Measurements from ENCODE around the gene LRRC8D. TPM values are rescaled to one million over a fixed set of nuclear protein-coding genes. Genes with fewer than 3 reads are reported as not detected.

The LRRC8D gene
- total RNA-seq, 1 experiment from 2014 or later, result 39.4 TPM

DNA sequence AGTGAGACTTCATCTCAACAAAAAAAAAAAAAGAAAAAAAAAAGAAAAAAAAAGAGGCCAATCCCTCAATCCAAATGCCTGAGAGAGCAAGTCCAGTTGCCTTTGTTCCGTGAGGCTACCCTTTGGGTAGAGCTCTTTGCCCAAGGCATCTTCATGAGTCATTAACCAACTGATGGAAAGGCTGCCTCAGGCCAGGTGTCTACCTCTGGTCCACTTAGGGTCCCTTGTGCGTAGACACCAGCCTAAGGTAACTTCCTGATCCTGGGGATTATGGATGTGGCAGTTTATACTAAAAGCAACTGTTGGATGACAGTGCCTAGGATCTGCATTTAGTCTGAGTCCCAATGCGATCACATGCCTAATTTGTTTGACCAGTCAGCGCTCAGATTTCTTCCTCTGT, 153.4 kb downstream of the LRRC8D start:
- Mint-ChIP-seq H3K9me3 (ENCODE audit: unreplicated experiment) (no peaks in the 10 kb centered on the region), H3K4me3 (ENCODE audit: unreplicated experiment) (no peak overlapping the region), H3K36me3 (ENCODE audit: insufficient read depth, unreplicated experiment) (no peaks in the 10 kb centered on the region), H3K27ac (ENCODE audit: unreplicated experiment) (no peak overlapping the region), H3K4me1 (ENCODE audit: low read depth, unreplicated experiment) (no peaks in the 10 kb centered on the region), H3K27me3 (ENCODE audit: insufficient read depth, unreplicated experiment) (no peaks in the 10 kb centered on the region)
- intact Hi-C loops (cut with micrococcal nuclease; ENCODE audit: unreplicated experiment), result no loop called here
- Histone ChIP-seq H3K9me3 (no peaks in the 10 kb centered on the region), H3K36me3 (ENCODE audit: control insufficient read depth, insufficient read depth, low read length) (no peaks in the 10 kb centered on the region), H3K4me1 (no peaks in the 10 kb centered on the region), H3K4me3 (ENCODE audit: low read depth, low read length) (no peak overlapping the region), H3K27me3 (replicated peaks; ENCODE audit: control insufficient read depth, insufficient read depth, low read length) (no peaks in the 10 kb centered on the region)
- TF ChIP-seq, protein P1, sequence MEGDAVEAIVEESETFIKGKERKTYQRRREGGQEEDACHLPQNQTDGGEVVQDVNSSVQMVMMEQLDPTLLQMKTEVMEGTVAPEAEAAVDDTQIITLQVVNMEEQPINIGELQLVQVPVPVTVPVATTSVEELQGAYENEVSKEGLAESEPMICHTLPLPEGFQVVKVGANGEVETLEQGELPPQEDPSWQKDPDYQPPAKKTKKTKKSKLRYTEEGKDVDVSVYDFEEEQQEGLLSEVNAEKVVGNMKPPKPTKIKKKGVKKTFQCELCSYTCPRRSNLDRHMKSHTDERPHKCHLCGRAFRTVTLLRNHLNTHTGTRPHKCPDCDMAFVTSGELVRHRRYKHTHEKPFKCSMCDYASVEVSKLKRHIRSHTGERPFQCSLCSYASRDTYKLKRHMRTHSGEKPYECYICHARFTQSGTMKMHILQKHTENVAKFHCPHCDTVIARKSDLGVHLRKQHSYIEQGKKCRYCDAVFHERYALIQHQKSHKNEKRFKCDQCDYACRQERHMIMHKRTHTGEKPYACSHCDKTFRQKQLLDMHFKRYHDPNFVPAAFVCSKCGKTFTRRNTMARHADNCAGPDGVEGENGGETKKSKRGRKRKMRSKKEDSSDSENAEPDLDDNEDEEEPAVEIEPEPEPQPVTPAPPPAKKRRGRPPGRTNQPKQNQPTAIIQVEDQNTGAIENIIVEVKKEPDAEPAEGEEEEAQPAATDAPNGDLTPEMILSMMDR (IDR thresholded peaks at IDR 0.05; ENCODE audit: insufficient read depth in 1 of 2, low read depth in 1 of 2, low read length in 1 of 2, severe bottlenecking in 1 of 2, unreplicated experiment in 1 of 2), result no peak
- ChIA-PET CTCF (interaction anchor here (0.6 kb wide), 1 partner anchor 386 kb away, joined by 3 read pairs; no protein-coding TSS in a partner anchor), POLR2A (no interaction called here)
- DNase-seq, result no peak
- no TSS peak for BruUV-seq (replicated peaks)

GRCh38 chr1:89974696-89975470, 154.1 kb downstream of the LRRC8D start:
- Mint-ChIP-seq H3K4me1 (ENCODE audit: low read depth, unreplicated experiment) (no peaks in the 10 kb centered on the region), H3K36me3 (ENCODE audit: insufficient read depth, unreplicated experiment) (no peaks in the 10 kb centered on the region), H3K27me3 (ENCODE audit: insufficient read depth, unreplicated experiment) (no peaks in the 10 kb centered on the region), H3K4me3 (ENCODE audit: unreplicated experiment) (no peak overlapping the region), H3K27ac (ENCODE audit: unreplicated experiment) (no peak overlapping the region), H3K9me3 (ENCODE audit: unreplicated experiment) (no peaks in the 10 kb centered on the region)
- no peaks in the 10 kb centered on the region for H3K4me1 ChIP-seq
- TF ChIP-seq, protein P1 (IDR thresholded peaks at IDR 0.05; ENCODE audit: insufficient read depth in 1 of 2, low read depth in 1 of 2, low read length in 1 of 2, severe bottlenecking in 1 of 2, unreplicated experiment in 1 of 2), result no peak
- no peaks in the 10 kb centered on the region for H3K9me3 ChIP-seq
- CTCF ChIA-PET, result no interaction called here
- no peaks in the 10 kb centered on the region for H3K36me3 ChIP-seq (ENCODE audit: control insufficient read depth, insufficient read depth, low read length)
- POLR2A ChIA-PET, result no interaction called here
- H3K4me3 ChIP-seq (ENCODE audit: low read depth, low read length), result no peak overlapping the region
- no peak for DNase-seq
- BruUV-seq (replicated peaks), result no TSS peak
- H3K27me3 ChIP-seq (replicated peaks; ENCODE audit: control insufficient read depth, insufficient read depth, low read length), result no peaks in the 10 kb centered on the region
- intact Hi-C loops (cut with micrococcal nuclease; ENCODE audit: unreplicated experiment), result no loop called here

- Mint-ChIP-seq H3K4me1 (ENCODE audit: low read depth, unreplicated experiment) (no peaks in the 10 kb centered on the region), H3K27me3 (ENCODE audit: insufficient read depth, unreplicated experiment) (no peaks in the 10 kb centered on the region), H3K36me3 (ENCODE audit: insufficient read depth, unreplicated experiment) (no peaks in the 10 kb centered on the region), H3K4me3 (ENCODE audit: unreplicated experiment) (no peak overlapping the region), H3K27ac (ENCODE audit: unreplicated experiment) (no peak overlapping the region), H3K9me3 (ENCODE audit: unreplicated experiment) (no peaks in the 10 kb centered on the region)
- no peaks in the 10 kb centered on the region for H3K9me3 ChIP-seq
- TF ChIP-seq, protein P1 (IDR thresholded peaks at IDR 0.05; ENCODE audit: insufficient read depth in 1 of 2, low read depth in 1 of 2, low read length in 1 of 2, severe bottlenecking in 1 of 2, unreplicated experiment in 1 of 2), result no peak
- POLR2A ChIA-PET, result no interaction called here
- BruUV-seq (replicated peaks), result no TSS peak
- no peaks in the 10 kb centered on the region for H3K36me3 ChIP-seq (ENCODE audit: control insufficient read depth, insufficient read depth, low read length)
- intact Hi-C loops (cut with micrococcal nuclease; ENCODE audit: unreplicated experiment), result no loop called here
- no peaks in the 10 kb centered on the region for H3K4me1 ChIP-seq
- CTCF ChIA-PET, result no interaction called here
- H3K27me3 ChIP-seq (replicated peaks; ENCODE audit: control insufficient read depth, insufficient read depth, low read length), result no peaks in the 10 kb centered on the region
- no peak overlapping the region for H3K4me3 ChIP-seq (ENCODE audit: low read depth, low read length)
- DNase-seq, result no peak
These were observed 154.8 kb downstream of the LRRC8D start for GRCh38 chr1:89975540-89976125.
